H1 (cell line): ENCODE data around the gene ARL3. TPM values are rescaled to one million over a fixed set of nuclear protein-coding genes. Genes with fewer than 3 reads are reported as not detected.

Experiments
- CHD2 ChIP-seq: IDR thresholded peaks from 2 replicates; pipeline ENCODE4 v1.6.1; 2012; ENCODE audit warnings: low read length, improper control_type of control experiment
- MAFK ChIP-seq: IDR thresholded peaks from 2 replicates; pipeline ENCODE4 v1.6.1; 2012; ENCODE audit warnings: low read depth, mild to moderate bottlenecking, improper control_type of control experiment, low read length
- POLR2AphosphoS5 ChIP-seq: IDR thresholded peaks from 2 replicates; pipeline ENCODE4 v1.6.1; 2011; ENCODE audit warnings: low read depth, low read length
- RFX5 ChIP-seq: IDR thresholded peaks from 2 replicates; pipeline ENCODE4 v1.6.1; 2011; ENCODE audit warnings: low read depth, low read length, improper control_type of control experiment, borderline replicate concordance
- RNF2 ChIP-seq: fragments of 200-900, 300-1000 bp; sonication (generic); IDR thresholded peaks from 2 replicates; pipeline ENCODE4 v1.7.1; 2016; ENCODE audit warnings: borderline replicate concordance, low read depth, mild to moderate bottlenecking, antibody characterized with exemption, low read length; ENCODE audit not compliant: poor library complexity, severe bottlenecking; ENCODE audit errors: missing control alignments
- SIX5 ChIP-seq: IDR thresholded peaks from 2 replicates; pipeline ENCODE4 v1.6.1; 2011; ENCODE audit warnings: mild to moderate bottlenecking, low read depth, low read length
- TAF1 ChIP-seq: IDR thresholded peaks from 2 replicates; pipeline ENCODE4 v1.6.1; 2011; ENCODE audit warnings: mild to moderate bottlenecking, low read depth, low read length
- TEAD4 ChIP-seq: IDR thresholded peaks from 2 replicates; pipeline ENCODE4 v1.6.1; 2012; ENCODE audit warnings: low read depth, low read length, inconsistent platforms, mixed read lengths
- polyA plus RNA-seq, 7 experiments: library from polyadenylated mRNA; depleted of rRNA in 3 of 7; stranded (reverse) in 5 of 7; unstranded in 2 of 7; fragments of >200 nt in 5 of 7; fragments of 200-250 nt in 2 of 7; gene quantifications; 1 replicate in 5 of 7; 2 replicates in 1 of 7; 4 replicates in 1 of 7; pipeline versions ENCODE4 v1.2.1 to v1.2.3, GENCODE V29; 2011 to 2013; ENCODE audit warnings: missing spikeins in 2 of 7, mixed read lengths in 2 of 7
- total RNA-seq: library from RNA; stranded (reverse); fragmentation: NEBNext Ultra II Directional; extraction: Animal tissue kit (Norgen Biotek cat#: 25700); gene quantifications from 2 replicates; pipeline ENCODE4 v1.2.1, GENCODE V29; 2021
- TF ChIP-seq, protein P1 (sequence below): fragments of 300-600 bp; sonication (generic); IDR thresholded peaks from 2 replicates; pipeline ENCODE4 v1.7.1; 2012; ENCODE audit warnings: low read length, moderate library complexity, mild to moderate bottlenecking, inconsistent platforms; ENCODE audit not compliant: insufficient replicate concordance
- TF ChIP-seq, protein P2 (sequence below): IDR thresholded peaks from 2 replicates; pipeline ENCODE4 v1.6.1; 2012; ENCODE audit warnings: inconsistent platforms

ARL3 gene
- total and polyA plus RNA-seq, 2 of the 8 experiments (the other 6 are each of a cell fraction or from before 2014, with no cell fraction given): 8.8 to 16.2 TPM

DNA sequence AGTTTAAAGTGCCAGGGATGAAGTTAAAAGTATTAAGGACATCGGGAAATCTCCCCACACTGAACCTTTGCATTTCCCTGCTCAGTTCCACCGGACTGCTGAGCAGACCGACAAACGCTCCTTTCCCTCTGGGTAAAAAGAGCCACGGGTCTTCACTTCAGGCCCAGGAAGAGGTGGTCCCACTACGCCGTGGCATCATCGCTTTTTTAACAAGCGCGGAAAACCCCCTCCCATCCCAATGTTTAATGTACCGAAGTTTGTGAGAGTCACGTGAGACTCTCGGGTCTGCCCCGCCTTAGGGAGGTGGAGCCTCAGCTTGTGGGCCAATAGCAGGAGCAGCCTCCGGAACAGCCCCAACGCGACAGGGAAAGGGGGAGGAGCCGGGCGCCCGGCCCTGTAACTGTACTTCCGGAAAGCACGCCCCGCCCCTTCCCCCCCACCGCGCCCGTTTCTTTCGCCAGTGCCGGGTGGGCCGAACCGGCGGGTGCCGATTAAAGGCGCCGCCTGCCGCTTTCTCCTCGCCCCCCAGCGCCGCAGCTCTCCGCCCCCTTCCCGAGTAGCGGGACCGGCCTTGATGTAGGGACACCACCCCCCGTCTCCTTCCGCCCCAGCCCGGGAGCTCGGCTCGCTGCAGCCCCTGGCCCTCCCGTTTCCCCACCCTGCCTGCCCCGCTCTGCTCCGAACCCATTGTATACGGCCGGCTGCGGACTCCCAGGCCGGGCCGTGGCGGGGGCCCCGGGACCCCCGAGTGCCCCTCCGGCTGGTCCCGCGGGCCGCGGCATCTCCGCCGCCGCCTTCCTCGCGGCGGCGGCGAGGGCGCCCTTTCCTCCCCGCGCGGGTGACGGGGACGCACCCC, 72.1 kb downstream of the ARL3 start (continued):
- TF ChIP-seq, protein P1, sequence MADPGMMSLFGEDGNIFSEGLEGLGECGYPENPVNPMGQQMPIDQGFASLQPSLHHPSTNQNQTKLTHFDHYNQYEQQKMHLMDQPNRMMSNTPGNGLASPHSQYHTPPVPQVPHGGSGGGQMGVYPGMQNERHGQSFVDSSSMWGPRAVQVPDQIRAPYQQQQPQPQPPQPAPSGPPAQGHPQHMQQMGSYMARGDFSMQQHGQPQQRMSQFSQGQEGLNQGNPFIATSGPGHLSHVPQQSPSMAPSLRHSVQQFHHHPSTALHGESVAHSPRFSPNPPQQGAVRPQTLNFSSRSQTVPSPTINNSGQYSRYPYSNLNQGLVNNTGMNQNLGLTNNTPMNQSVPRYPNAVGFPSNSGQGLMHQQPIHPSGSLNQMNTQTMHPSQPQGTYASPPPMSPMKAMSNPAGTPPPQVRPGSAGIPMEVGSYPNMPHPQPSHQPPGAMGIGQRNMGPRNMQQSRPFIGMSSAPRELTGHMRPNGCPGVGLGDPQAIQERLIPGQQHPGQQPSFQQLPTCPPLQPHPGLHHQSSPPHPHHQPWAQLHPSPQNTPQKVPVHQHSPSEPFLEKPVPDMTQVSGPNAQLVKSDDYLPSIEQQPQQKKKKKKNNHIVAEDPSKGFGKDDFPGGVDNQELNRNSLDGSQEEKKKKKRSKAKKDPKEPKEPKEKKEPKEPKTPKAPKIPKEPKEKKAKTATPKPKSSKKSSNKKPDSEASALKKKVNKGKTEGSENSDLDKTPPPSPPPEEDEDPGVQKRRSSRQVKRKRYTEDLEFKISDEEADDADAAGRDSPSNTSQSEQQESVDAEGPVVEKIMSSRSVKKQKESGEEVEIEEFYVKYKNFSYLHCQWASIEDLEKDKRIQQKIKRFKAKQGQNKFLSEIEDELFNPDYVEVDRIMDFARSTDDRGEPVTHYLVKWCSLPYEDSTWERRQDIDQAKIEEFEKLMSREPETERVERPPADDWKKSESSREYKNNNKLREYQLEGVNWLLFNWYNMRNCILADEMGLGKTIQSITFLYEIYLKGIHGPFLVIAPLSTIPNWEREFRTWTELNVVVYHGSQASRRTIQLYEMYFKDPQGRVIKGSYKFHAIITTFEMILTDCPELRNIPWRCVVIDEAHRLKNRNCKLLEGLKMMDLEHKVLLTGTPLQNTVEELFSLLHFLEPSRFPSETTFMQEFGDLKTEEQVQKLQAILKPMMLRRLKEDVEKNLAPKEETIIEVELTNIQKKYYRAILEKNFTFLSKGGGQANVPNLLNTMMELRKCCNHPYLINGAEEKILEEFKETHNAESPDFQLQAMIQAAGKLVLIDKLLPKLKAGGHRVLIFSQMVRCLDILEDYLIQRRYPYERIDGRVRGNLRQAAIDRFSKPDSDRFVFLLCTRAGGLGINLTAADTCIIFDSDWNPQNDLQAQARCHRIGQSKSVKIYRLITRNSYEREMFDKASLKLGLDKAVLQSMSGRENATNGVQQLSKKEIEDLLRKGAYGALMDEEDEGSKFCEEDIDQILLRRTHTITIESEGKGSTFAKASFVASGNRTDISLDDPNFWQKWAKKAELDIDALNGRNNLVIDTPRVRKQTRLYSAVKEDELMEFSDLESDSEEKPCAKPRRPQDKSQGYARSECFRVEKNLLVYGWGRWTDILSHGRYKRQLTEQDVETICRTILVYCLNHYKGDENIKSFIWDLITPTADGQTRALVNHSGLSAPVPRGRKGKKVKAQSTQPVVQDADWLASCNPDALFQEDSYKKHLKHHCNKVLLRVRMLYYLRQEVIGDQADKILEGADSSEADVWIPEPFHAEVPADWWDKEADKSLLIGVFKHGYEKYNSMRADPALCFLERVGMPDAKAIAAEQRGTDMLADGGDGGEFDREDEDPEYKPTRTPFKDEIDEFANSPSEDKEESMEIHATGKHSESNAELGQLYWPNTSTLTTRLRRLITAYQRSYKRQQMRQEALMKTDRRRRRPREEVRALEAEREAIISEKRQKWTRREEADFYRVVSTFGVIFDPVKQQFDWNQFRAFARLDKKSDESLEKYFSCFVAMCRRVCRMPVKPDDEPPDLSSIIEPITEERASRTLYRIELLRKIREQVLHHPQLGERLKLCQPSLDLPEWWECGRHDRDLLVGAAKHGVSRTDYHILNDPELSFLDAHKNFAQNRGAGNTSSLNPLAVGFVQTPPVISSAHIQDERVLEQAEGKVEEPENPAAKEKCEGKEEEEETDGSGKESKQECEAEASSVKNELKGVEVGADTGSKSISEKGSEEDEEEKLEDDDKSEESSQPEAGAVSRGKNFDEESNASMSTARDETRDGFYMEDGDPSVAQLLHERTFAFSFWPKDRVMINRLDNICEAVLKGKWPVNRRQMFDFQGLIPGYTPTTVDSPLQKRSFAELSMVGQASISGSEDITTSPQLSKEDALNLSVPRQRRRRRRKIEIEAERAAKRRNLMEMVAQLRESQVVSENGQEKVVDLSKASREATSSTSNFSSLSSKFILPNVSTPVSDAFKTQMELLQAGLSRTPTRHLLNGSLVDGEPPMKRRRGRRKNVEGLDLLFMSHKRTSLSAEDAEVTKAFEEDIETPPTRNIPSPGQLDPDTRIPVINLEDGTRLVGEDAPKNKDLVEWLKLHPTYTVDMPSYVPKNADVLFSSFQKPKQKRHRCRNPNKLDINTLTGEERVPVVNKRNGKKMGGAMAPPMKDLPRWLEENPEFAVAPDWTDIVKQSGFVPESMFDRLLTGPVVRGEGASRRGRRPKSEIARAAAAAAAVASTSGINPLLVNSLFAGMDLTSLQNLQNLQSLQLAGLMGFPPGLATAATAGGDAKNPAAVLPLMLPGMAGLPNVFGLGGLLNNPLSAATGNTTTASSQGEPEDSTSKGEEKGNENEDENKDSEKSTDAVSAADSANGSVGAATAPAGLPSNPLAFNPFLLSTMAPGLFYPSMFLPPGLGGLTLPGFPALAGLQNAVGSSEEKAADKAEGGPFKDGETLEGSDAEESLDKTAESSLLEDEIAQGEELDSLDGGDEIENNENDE: no peak
- no peak for TF ChIP-seq RFX5
- TF ChIP-seq TEAD4: no peak
- TF ChIP-seq MAFK: no peak
- peak; percentile 12; the same call in 1 of the 2 replicates for TF ChIP-seq POLR2AphosphoS5
- TF ChIP-seq RNF2: no peak
- TF ChIP-seq, protein P2, sequence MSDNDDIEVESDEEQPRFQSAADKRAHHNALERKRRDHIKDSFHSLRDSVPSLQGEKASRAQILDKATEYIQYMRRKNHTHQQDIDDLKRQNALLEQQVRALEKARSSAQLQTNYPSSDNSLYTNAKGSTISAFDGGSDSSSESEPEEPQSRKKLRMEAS: peak; percentile 86
- no peak for TF ChIP-seq SIX5
- 0 out of 2 replicates have a peak, but pooled peaks have one; percentile 9 for TF ChIP-seq CHD2
- TF ChIP-seq TAF1: peak; percentile 56; the same call in 1 of the 2 replicates
